SW480 (cell line): ENCODE data around the gene SIGLEC6.
"Not testable (repeated sequence)": the region's sequence is repeated elsewhere in the genome, so short reads cannot be mapped to it uniquely, and the experiment has no call there.

Experiments used
- DNase-seq: peaks from one replicate; pipeline ENCODE4 v3.0.0-alpha.2; 2016; ENCODE audit warnings: low spot score

SIGLEC6 gene

GRCh38 chr19:51508059-51508733 lies 23.3 kb downstream of the SIGLEC6 start:
- DNase-seq: no peak

GRCh38 chr19:51507640-51508058 lies 23.8 kb downstream of the SIGLEC6 start:
- no peak for DNase-seq

- DNase-seq: no peak
Observed at GRCh38 chr19:51507192-51507591, 24.3 kb downstream of the SIGLEC6 start.

- DNase-seq: no peak
Observed at GRCh38 chr19:51505904-51506303, 25.6 kb downstream of the SIGLEC6 start.

GRCh38 chr19:51503896-51504295 lies 27.6 kb downstream of the SIGLEC6 start:
- no peak for DNase-seq

- DNase-seq: no peak
Observed at GRCh38 chr19:51503286-51503817, 28.1 kb downstream of the SIGLEC6 start.

- DNase-seq: no peak
Observed at GRCh38 chr19:51501594-51502263, 29.7 kb downstream of the SIGLEC6 start, which contains the start of gene SIGLEC12. TSS of gene SIGLEC12 (minus strand) at chr19:51501800. CDS start at chr19:51501733, 67 bp downstream.

- DNase-seq: not testable (repeated sequence)
Observed at GRCh38 chr19:51500931-51501330, 30.5 kb downstream of the SIGLEC6 start.

- DNase-seq: no peak
Observed at GRCh38 chr19:51497666-51498065, 33.8 kb downstream of the SIGLEC6 start.

- no peak for DNase-seq
Observed at GRCh38 chr19:51493776-51494175, 37.7 kb downstream of the SIGLEC6 start.

GRCh38 chr19:51491586-51491985 lies 39.9 kb downstream of the SIGLEC6 start:
- no peak for DNase-seq

GRCh38 chr19:51490676-51491075 lies 40.8 kb downstream of the SIGLEC6 start:
- no peak for DNase-seq

- DNase-seq: no peak
Observed at GRCh38 chr19:51489113-51489512, 42.4 kb downstream of the SIGLEC6 start.

- DNase-seq: no peak
Observed at GRCh38 chr19:51488491-51488890, 43.0 kb downstream of the SIGLEC6 start.

- no peak for DNase-seq
Observed at GRCh38 chr19:51485960-51486660, 45.4 kb downstream of the SIGLEC6 start.

- DNase-seq: peak; percentile 34
Observed at GRCh38 chr19:51480590-51480989, 50.9 kb downstream of the SIGLEC6 start.

- DNase-seq: no peak
Observed at GRCh38 chr19:51479531-51480331, 51.7 kb downstream of the SIGLEC6 start.

GRCh38 chr19:51478381-51479234 lies 52.9 kb downstream of the SIGLEC6 start, which contains the start of gene CEACAM18:
TSS of gene CEACAM18 (plus strand) at chr19:51478539.
- no peak for DNase-seq

GRCh38 chr19:51477344-51477743 lies 54.1 kb downstream of the SIGLEC6 start:
- no peak for DNase-seq

- DNase-seq: no peak
Observed at GRCh38 chr19:51476164-51476563, 55.3 kb downstream of the SIGLEC6 start.
